ENCODE measurements around the gene STPG3. TPM values are rescaled to one million over a fixed set of nuclear protein-coding genes. Genes with fewer than 3 reads are reported as not detected.

The STPG3 gene
- total and polyA plus RNA-seq, 2 of the 8 experiments (the other 6 are each of a cell fraction or from before 2014, with no cell fraction given), result not detected

- H3K79me2 ChIP-seq (ENCODE audit: control insufficient read depth in 1 of 2, insufficient read depth in 2 of 2, low read length in 2 of 2), result no peaks in the 10 kb centered on the region
- no peak overlapping the region for H3K27ac ChIP-seq (ENCODE audit: low read depth, low read length)
- H2BK20ac ChIP-seq (ENCODE audit: low read length), result no peak overlapping the region
- H3K56ac ChIP-seq (replicated peaks; ENCODE audit: insufficient read length, low read depth, low read length), result no peak overlapping the region
- DNase-seq (ENCODE audit: low read depth in 1 of 2, low spot score in 2 of 2) (no peak), FAIRE-seq (no peak)
- ChIA-PET CTCF (ENCODE audit: partially characterized antibody) (interaction anchor here (0.7 to 20.2 kb wide), 5 partner anchors 10 to 272 kb away, joined by 3 to 204 read pairs (median 3); partner anchors contain the start of genes ANAPC2 and SSNA1), POLR2A (ENCODE audit: partially characterized antibody) (interaction anchor here (0.8 to 69.9 kb wide), 10 partner anchors 12 to 164 kb away, joined by 3 to 1462 read pairs (median 4); partner anchors contain the start of genes NDOR1, NELFB, STPG3 and TMEM203)
- no peak overlapping the region for H3K18ac ChIP-seq (ENCODE audit: extremely low read depth, low read length)
- H3K79me1 ChIP-seq (ENCODE audit: low read depth, low read length), result no peaks in the 10 kb centered on the region
- no peak overlapping the region for H3K4me2 ChIP-seq (ENCODE audit: insufficient read depth in 1 of 2, low read depth in 2 of 2, low read length in 2 of 2)
- H3K4ac ChIP-seq (replicated peaks; ENCODE audit: insufficient read length, low read depth, low read length), result no peak overlapping the region
- H3K9ac ChIP-seq (replicated peaks in 1 of 4; ENCODE audit: extremely low read depth in 1 of 4, low read depth in 3 of 4, low read length in 3 of 4), result no peak overlapping the region
- H3K27me3 ChIP-seq (replicated peaks in 1 of 4; ENCODE audit: control insufficient read depth in 3 of 4, extremely low read depth in 1 of 4, insufficient read depth in 3 of 4, low read length in 3 of 4), result no peaks in the 10 kb centered on the region; a peak in 2 of 7 replicates
- H4K20me1 ChIP-seq (replicated peaks in 1 of 2; ENCODE audit: control insufficient read depth in 1 of 2, insufficient read depth in 2 of 2, low read length in 2 of 2), result peaks cover 0 to 9% of the 10 kb centered on the region in 2 experiments
- 94% methylated on average over 10 of the region's 10 CpGs; no CpG with 5 or more reads in 1 of the 2 experiments for WGBS, 2 experiments (ENCODE audit: extremely low coverage in 1 of 2, insufficient coverage in 1 of 2, insufficient read length in 1 of 2, insufficient replicate concordance in 2 of 2, low coverage in 1 of 2, low lambda C conversion rate in 2 of 2, missing lambda C conversion rate in 1 of 2)
- H3K23me2 ChIP-seq (ENCODE audit: low read depth, low read length), result peaks cover 18% of the 10 kb centered on the region; the same call in 1 of the 2 replicates
- no peak overlapping the region for H3K23ac ChIP-seq (ENCODE audit: insufficient read length)
- no peak overlapping the region for H4K5ac ChIP-seq (ENCODE audit: insufficient read length, low read depth, low read length)
- H3K4me3 ChIP-seq (ENCODE audit: extremely low read depth in 1 of 4, insufficient read depth in 2 of 4, low read depth in 3 of 4, low read length in 4 of 4), result no peak overlapping the region
- H2BK120ac ChIP-seq (replicated peaks; ENCODE audit: low read depth, low read length), result no peak overlapping the region
- H3K9me3 ChIP-seq (ENCODE audit: insufficient read depth in 2 of 2, low read depth in 1 of 2, low read length in 1 of 2), result no peaks in the 10 kb centered on the region
- no peak overlapping the region for H2BK12ac ChIP-seq (ENCODE audit: low read depth, low read length)
- H2BK5ac ChIP-seq (ENCODE audit: low read depth, low read length), result no peak overlapping the region
- TF ChIP-seq CTBP2 (IDR thresholded peaks at IDR 0.05; ENCODE audit: borderline replicate concordance, insufficient read depth, insufficient read length, low read length) (no peak), GTF2F1 (IDR thresholded peaks at IDR 0.05; ENCODE audit: borderline replicate concordance, low read depth, low read length) (no peak), TAF7 (optimal IDR thresholded peaks at IDR 0.05; ENCODE audit: borderline replicate concordance, low read depth, low read length) (no peak), USF2 (IDR thresholded peaks at IDR 0.05; ENCODE audit: low read length) (no peak), EGR1 (IDR thresholded peaks at IDR 0.05; ENCODE audit: borderline replicate concordance, low read depth, low read length) (no peak), EZH2 (IDR thresholded peaks at IDR 0.05; ENCODE audit: low read depth, low read length, severe bottlenecking) (no peak), TAF1 (IDR thresholded peaks at IDR 0.05; ENCODE audit: low read depth, low read length) (no peak)
- no peak overlapping the region; the same call in 1 of the 2 replicates for H4K8ac ChIP-seq (ENCODE audit: extremely low read depth, insufficient read depth, low read length)
- H2AFZ ChIP-seq (ENCODE audit: low read length), result no peak overlapping the region
- no peak overlapping the region for H4K91ac ChIP-seq (replicated peaks; ENCODE audit: insufficient read length, low read length)
- H2AK5ac ChIP-seq (ENCODE audit: low read depth, low read length), result no peak overlapping the region
- H3K36me3 ChIP-seq (ENCODE audit: control insufficient read depth in 2 of 4, insufficient read depth in 4 of 4, low read length in 3 of 4), result peaks cover 0 to 17% (median 4%) of the 10 kb centered on the region in 4 experiments; a peak in 6 of 8 replicates
- no peak overlapping the region for H3K14ac ChIP-seq (ENCODE audit: insufficient read length)
- peaks cover 0 to 15% (median 10%) of the 10 kb centered on the region in 4 experiments; a peak in 5 of 7 replicates for H3K4me1 ChIP-seq (replicated peaks in 1 of 4; ENCODE audit: control insufficient read depth in 3 of 4, insufficient read depth in 4 of 4, low read length in 3 of 4)
- no peak overlapping the region for H2BK15ac ChIP-seq (ENCODE audit: low read length)
Measured at GRCh38 chr9:137219757-137220316, 31.2 kb upstream of the STPG3 start.

Measured in H1 (cell line).